ENCODE measurements around the gene RHEBL1.
A peak's percentile ranks its signal among the peaks of the same experiment; 100 is the strongest.
"Not testable (repeated sequence)": the region's sequence is repeated elsewhere in the genome, so short reads cannot be mapped to it uniquely, and the experiment has no call there.

RHEBL1 gene

DNA sequence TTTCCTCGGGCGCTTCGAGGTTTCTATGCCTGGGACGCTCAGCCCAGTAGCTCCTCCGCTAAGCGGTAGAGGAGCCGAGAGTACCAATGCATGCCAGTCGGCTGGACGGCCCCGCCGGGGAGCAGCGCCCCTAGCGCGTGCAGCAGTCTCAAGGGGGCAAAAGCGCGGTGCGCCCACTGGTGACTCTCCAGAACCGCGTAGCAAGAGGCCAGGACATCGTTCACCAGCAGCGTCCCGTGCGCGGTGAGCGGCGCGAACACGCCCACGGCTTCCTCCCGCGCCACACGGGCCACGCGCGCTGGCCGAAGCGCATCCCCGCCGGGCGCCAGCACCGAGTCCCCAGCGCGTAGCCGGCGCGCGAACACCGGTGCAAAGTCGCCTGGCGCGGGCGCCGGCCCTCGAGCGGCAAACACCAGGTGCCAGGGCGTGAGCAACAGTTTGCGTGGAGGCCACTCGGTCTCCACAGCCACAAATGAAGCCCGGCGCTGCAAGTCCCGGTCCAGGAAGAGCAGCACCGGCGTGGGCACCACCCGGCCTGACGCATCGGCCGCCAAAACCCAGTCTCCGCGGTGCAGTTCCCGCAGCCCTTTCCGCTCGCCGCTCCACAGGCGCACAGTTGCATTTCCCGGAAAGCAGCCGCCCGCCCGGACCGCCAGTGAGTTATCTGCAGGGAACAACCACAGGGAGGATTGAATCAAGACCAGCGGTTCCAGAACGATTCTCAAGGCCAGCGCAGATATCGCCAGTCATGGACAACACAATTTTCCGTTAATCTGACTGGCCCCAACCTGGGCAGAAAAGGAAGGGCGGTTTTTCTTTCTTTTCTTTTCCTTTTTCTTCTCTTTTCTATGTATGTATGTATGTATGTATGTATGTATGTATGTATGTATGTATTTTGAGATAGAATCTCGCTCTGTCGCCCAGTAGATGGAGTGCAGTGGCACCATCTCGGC, 20.3 kb upstream of the RHEBL1 start:
- DNase-seq (ENCODE audit: low read depth), result peak; percentile 19

DNA sequence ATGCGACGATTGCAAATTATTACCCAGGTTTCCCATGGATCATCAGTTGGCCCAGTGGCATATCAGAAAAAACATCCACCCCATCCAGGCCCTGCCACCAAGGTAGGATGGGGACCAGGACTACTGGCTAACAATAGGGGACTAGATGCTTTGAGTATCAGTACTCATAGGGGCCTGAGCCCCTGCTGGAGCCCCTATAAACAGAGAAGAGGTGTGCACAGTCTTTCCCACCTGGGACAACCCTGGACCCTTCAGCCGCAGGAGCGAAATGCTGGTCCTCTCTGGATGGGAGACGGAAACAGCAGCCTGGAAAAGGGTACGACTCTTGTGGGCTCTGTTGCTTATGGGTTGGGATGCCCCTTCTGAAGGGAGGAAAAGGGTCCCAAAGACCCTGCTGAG, 19.2 kb upstream of the RHEBL1 start:
- DNase-seq (ENCODE audit: low read depth), result no peak

DNA sequence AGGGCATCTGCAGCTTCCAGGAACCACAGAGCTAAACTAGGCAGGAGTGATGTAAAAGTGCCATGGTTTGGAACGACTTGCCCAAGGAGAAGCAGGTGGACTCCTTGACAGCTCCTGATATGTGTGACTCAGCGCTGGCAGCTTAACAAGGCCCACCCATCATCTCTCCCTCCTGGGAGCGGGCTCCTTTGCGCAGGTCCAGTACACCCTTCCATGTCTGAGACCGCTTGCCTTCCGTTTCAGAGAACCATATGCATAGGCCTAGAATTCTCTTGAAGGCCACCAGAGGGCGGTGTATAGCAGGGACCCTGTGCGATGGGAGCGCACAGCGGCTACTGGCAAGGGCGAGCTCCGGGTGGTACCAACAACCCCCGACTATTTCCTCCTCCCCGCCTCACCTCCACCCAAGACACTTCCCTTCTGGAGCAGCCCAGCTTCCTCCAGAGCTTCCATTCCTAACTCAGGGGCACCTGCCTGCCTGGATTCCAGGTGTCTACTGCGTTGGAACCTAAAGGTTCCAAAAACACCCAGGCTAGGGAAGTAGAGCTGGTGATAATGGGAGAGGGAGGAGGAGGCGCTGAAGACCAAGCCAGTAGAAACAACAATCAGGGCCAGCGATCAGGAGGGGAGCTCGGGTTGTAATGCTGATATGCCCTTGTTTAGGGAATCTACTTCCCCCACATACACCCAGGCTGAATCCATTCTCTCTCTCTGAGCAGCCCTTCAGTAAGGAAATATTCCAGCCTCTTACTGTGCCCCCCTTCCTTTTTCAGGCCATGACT, 18.6 kb upstream of the RHEBL1 start:
- DNase-seq (ENCODE audit: low read depth), result peak; percentile 42

DNA sequence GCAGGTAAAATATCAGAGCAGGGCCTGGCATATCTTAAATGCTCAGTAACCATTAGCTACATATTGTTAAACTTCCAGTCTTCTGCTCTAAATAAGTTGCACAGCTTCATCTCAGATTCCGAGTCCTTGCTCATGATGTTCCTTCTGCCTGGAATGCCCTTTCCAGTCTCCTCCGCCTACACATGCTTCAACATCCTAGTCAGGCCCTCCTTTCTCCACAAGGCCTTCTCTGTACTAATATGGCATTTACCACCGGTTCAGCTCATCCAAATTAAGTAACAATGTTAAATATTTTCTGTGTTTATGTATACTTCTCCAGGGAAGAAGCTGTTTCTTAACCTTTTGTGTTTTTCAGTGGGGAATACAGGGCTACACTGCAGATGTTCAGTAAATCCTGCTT, 16.3 kb upstream of the RHEBL1 start:
- DNase-seq (ENCODE audit: low read depth), result no peak

DNA sequence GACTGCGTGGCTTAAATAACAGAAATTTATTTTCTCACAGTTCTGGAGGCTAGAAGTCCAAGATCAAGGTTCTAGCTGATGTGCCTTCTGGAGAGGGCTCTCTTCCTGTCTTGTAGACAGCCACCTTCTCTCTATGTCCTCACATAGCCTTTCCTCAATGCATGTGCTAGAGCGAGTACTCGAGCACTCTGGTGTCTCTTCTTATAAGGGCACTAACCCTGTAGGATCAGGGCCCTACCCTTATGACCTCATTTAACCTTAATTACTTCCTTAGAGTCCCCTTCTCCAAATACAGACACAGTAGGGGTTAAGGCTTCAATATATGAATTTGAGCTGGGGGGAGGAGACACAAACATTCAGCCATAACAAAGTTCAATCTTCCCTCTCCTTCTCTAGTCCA, 14.7 kb upstream of the RHEBL1 start:
- DNase-seq (ENCODE audit: low read depth), result no peak

DNA sequence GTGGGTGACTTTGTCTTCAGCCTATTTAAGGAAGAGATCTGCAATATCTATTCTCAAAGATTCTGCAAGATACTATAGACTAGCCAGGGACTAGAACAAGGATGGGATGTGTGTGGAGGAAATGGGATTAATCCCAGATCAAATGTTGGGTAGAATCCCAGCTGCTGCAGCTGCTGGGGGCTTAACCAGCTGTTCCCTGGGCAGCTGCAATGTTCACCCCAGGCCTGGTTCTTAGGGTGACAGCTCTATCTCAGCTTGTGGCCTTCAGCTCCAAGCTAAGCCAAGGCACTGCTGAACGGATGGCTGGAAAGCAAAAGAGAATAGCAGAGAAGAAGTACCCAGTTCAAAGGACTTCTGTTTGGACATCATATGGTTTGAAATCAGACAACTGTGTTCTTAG, 10.0 kb upstream of the RHEBL1 start:
- DNase-seq (ENCODE audit: low read depth), result no peak

DNA sequence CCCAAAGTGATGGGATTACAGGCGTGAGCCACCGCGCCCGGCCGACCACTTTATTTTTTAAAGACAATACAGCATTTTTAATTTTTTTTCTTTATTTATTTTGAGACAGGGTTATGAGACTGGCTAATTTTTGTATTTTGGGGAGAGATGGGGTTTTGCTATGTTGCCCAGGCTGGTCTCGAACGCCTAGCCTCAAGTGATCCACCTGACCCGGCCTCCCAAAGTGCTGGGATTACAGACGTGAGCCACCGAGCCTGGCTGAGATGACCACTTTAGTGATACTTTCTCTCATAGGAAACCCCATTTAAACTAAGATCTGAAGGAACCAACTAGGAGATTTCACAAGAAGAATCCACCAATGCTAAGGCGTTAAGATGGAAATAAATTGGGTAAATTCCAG, 1.2 kb upstream of the RHEBL1 start:
- DNase-seq (ENCODE audit: low read depth), result no peak

DNA sequence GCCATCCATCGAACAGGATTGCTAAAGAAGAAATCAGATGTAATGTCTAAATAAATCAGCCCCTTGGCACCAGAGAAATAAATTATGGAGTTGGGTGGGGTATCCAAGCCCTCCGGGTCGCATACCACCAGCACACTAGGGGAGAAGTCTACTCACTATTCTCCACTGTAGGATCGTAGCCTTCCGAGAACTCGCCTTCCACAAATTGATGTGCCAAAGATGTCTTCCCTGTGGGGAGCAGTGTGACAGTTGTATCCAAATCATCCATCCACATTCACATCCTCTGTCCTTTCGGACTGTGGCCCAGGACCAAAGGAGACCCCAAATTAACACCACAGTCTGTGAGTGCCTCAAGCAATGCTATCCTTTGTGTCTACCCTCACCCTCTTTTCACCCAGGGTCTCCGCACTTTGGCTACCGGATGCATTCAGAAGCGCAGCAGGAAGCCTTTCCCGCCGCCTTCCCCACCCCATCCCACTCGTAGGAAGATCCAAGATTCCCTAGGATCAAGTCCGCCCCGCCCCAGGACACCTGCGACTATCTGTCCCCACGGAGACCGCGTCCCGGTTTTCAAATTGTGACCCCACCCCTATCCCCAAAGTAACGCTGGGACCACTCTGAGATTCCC, 786 bp downstream of the RHEBL1 start:
- DNase-seq (ENCODE audit: low read depth), result no peak

DNA sequence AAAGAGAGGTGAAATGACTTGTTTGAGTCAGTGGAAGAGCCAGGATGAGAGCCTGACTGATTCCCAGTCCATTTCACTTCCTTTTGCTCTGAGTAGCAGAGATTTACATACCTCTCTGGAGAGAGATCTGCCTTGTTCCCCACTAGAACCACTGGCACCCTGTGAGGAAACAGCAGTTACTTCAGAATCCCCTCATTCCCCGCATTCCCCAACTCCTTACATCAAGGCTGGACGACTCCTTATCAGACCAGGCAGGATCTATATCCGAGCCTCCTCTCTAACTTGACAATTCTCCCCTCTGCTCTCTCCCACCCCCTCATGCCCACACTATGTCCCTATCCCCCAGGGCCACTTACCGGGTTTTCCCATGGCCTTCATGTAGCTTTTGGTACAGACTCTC, 3.7 kb downstream of the RHEBL1 start:
- DNase-seq (ENCODE audit: low read depth), result no peak

DNA sequence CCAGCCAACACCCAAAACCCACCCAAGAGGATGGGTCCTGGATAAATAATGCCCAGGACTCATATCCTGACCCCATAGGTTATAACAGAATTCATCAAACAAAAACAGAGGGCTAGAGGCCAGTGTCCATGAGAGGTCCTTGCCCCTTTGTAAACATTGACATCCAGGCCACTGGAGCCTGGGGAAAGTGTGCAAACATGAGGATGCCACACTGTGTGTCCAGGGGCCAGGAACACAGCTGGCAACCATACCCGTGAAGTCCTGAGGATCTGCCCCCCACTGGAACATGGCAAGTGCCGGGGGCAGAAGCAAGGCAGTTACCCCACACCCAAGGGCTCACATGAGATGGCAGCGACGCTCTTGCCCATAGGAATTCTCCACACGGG, 5.0 kb downstream of the RHEBL1 start:
- DNase-seq (ENCODE audit: low read depth), result no peak

DNA sequence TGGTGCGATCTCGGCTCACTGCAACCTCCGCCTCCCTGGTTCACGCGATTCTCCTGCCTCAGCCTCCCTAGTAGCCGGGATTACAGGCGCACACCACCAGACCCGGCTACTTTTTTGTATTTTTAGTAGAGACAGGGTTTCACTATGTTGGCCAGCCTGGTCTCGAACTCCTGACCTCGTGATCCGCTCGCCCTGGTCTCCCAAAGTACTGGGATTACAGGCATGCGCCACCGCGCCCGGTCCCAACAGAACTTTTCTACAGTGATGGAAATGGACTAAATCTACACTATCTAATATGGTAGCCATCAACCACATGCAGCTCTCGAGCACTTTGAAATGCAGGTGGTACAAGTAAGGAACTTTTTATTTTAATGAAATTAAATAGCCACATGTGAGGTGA, 7.9 kb downstream of the RHEBL1 start:
- DNase-seq (ENCODE audit: low read depth), result not testable (repeated sequence)

DNA sequence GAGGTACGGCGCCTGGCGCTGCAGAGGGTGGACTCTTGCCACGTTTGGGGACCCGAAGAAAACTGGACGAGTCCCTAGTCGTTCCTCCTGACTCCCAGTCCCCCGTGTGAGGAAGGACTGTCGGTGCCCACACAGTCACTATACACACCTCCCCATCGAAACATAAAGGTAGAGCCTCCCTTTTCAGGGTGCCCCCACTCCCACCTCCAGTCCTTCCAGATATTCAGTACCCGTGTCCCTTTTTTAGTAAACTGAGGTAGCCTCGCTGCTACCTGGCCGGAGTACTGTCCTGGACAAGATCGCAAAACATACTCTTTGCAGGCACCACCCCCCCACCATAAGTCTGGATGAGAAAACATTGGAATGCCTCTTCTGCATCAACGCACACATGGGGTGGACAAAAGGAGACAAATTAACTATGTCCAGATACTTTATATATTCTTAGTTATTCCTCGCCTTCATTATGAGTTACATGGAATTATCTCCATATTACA, 8.6 kb downstream of the RHEBL1 start:
- DNase-seq (ENCODE audit: low read depth), result no peak

DNA sequence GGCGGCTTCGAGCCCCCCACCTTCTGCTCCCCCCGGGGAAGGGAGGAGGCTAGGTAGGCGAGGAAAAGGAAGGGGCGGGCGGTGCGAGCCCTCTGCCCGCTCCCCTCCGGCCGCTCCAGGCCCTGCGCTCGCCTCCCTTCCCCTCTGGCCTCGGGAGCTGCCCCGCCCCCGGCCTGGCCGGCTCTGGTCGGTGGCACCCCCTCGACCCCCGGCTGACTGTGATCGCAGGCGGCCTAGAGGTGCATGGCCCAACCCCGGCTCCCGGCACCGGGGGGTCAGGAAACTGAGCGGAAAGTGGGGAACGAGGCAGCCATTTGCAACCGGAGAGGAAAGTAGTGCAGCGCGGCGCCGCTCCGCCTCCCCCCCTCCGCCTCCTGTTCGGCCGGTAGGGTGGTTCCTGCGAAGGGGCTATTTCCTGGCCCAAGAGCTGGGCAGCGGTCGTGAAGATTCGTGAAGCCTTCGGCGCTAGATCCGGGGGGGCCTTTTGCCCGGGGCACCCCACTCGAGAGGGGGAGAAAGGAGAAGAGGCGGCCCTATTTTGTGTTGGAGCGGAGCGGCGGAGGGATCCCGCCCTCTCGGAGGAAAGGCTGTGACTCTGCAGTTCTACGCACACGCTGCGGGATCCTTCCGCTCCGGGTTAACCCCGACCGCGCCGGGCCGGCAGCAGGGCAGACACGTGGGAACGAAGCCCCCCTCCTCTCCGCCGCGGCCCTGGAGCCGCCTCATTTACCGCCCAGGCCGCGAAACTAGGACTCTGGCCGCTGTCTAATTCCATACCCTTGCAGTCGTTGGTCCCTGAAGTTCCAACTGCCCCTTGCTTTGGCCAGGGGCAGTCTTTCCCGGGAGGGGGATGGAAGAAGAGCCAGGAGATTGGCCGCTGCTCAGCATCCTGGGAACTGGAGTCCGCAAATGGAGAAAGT, 9.3 kb downstream of the RHEBL1 start, which contains the start of gene KMT2D:
Gene KMT2D (minus strand): TSS at position 558 of the 920 bp plus-strand sequence. CDS start 5,470 bp downstream, outside the sequence.
- peak; percentile 79 for DNase-seq (ENCODE audit: low read depth)

DNA sequence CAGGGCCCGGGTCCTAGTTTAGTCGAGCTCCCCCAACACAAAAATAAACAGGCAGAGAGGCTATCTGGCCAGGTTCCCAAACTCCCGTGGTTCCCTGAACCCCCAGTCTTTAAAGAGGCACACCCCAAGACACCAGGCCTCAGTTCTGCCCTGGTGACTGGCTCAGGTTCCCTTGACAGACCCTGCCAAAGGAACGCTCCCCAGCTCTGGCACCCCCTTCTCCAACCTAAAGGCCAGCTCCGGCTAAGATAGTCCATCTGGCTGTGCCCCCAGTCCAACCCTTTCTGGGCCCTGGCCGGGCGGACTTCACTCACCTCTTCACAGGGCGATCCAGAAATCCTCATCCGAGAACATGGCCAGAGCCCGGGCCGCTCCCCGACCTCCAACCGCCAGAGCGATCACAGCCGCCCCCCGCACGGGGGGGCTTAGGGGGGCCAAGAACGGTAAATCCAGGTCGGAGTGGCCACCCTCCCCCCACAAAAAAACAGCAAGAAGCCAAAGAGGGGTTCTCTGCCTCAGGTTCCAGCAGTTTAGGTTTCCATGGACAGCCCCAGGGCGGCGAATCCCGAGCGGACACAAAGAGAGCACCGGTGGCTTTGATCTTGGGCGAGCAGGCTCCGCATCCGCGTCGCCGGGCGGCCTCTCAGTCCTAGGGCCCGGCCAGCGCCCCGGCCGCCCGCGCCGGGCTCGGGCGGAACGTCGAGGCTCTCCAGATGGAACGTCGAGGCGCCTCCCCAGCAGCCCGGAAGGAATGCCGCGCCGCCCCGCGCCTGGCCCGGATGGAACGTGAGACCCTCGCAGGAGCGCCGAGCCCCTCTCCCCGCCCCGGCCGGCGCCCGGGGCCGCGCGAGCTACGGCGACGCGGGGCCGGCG, 10.2 kb downstream of the RHEBL1 start:
- no peak for DNase-seq (ENCODE audit: low read depth)

DNA sequence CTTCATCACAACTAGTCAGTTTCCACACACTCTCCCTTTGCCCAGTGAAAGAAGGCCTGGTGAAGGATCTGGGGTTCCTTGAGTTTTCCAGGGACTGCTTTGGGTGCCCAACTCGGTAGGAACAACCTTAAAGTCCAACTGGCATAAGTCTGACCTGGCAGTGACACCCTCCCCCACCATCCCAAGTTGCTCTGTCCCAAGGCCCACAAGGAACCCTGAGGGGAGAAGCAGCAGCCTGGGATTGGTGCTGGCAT, 10.8 kb downstream of the RHEBL1 start:
- no peak for DNase-seq (ENCODE audit: low read depth)

DNA sequence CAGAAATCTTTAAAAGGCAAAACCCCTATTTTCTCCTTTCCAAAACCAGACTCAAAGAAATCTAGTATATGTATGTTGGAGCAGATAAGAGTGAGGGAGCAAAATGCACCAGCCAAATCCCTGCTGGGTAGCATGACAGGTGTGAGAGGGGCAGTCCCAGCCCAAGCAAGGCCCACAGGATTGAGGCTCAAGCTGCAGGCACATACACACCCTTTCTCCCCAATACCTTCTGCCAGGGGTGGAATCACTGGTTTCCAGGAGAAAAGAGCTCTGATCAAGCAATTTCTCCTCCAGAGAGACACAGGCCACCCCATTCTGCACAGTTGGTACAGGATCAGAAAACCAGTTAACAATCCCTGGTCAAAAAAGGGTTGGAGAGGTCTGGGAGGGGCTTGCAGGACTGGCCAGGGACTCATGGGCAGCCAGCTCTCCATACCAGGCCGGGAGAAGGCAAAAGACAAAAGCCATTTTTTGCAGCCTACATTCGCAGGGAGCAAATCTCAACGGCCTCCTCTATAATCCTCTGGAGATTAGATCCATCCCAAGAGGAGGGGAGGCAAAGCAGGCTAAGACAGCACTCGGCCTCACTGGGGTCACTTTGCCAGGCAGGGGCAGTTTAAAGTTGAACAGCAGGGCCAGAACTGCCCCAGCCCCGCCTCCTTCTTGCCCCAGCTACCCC, 11.3 kb downstream of the RHEBL1 start:
- DNase-seq (ENCODE audit: low read depth), result no peak

DNA sequence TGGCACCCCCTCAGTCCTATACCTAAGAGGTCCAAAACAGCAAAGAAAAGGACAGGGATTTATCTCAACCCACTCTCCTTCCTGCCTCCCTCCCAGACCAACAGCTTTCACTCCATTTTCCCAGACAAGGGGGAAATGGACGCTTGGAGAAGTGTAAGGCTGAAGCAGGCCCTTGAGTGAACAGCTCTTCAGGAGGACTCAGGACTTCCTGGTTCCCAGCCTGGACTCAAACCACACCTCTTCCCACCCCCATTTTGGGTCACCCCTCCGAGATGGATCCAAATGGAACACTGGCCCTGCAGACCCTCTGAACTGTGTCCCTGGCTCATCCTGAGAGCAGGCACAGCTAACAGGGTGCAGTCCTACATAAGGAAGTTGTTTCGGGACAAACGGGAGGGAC, 11.9 kb downstream of the RHEBL1 start:
- DNase-seq (ENCODE audit: low read depth), result no peak

DNA sequence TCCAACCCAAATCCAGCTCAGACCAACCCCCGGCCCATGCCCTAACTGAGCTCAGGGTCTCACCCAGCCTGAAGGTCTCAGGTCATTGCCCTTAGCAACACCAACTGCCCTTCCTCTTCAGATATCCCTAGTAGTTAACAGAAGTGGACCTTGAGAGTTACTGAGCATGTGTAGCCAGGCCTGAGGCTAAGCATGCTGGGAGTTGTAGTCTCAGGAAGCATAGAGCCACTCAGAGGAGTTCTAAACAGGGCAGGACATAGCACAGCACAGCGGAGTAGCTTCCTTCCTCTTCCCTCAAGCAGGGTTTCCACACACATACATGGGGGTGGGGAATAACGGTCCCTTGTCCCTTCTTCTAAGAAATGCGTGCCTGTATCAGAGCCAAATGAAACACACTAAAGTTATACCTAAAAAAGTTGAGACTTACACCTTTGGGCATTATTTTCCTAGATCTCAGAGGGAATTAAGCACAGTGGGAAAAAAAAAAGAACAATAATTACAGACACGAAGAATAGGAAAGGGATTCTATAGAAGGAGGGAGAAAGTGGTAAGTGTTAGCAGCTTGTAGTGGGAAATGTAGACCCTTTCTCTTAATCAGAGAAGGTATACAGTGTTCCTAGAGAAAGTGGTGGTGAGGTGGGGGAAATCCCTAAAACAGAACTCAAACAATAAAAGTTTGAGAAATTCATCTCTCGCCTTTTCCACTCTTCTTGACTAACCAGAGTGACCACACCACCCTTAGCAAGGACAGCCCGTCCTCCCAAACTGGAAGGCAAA, 13.6 kb downstream of the RHEBL1 start:
- peak; percentile 28 for DNase-seq (ENCODE audit: low read depth)

DNA sequence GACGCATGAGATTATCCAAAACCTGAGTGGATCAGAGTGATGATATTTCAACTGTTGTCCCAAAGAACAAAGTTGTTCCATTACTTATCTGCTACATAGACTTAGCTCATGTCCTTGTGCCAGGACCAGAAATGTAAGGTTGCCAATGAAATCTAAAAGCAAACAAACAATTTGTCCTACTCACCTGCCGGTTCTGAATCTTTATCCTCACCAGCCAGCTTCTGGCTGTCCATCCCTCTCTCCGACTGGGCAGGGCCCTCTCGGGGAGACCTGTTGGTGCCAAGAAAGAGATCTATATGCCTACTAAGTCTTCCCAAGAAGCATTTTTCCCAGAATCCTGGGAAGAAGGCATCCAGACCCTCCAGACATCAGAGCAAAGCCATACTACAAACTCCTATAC, 14.7 kb downstream of the RHEBL1 start:
- DNase-seq (ENCODE audit: low read depth), result no peak

Measured in stimulated activated CD8-positive, alpha-beta memory T cell treated with anti-CD3 and anti-CD28 coated beads, Interleukin-12 subunit alpha, Interleukin-12 subunit beta, amount 100 ng/mL, for 4 hours (primary cell).